K562 (cell line): Measurements from ENCODE around the gene RUFY2. TPM values are rescaled to one million over a fixed set of nuclear protein-coding genes. Genes with fewer than 3 reads are reported as not detected.

Experiments used
- CEBPG ChIP-seq, 3 experiments: fragments of 200-800 bp in 1 of 3; sonication (Bioruptor generic) in 1 of 3; sonication (generic) in 1 of 3; formaldehyde crosslinking in 1 of 3; IDR thresholded peaks in 2 of 3; conservative IDR thresholded peaks in 1 of 3; 2 replicates each; pipeline versions ENCODE4 v1.6.1 to v1.8.0; 2016 to 2022; ENCODE audit warnings: missing compliant biosample characterization in 2 of 3, missing genetic modification characterization in 2 of 3, mild to moderate bottlenecking in 1 of 3, missing genetic modification reagents in 1 of 3
- DPF2 ChIP-seq: fragments of 450-650 bp; IDR thresholded peaks from 2 replicates; pipeline ENCODE4 v1.6.1; 2016
- MTA3 ChIP-seq: fragments of 450-650 bp; formaldehyde crosslinking; IDR thresholded peaks from 2 replicates; pipeline ENCODE4 v1.6.1; 2017; ENCODE audit warnings: mild to moderate bottlenecking, borderline replicate concordance
- NR2C2 ChIP-seq, 2 experiments: fragments of 200-800 bp in 1 of 2; sonication (Bioruptor generic) in 1 of 2; sonication (generic) in 1 of 2; formaldehyde crosslinking in 1 of 2; IDR thresholded peaks; 2 replicates each; pipeline versions ENCODE4 v1.6.1 to v1.8.0; 2016 to 2022; ENCODE audit warnings: mild to moderate bottlenecking in 1 of 2, missing compliant biosample characterization in 1 of 2, missing genetic modification characterization in 1 of 2, missing genetic modification reagents in 1 of 2
- RBM15 ChIP-seq: fragments of 200-400 bp; formaldehyde crosslinking; IDR thresholded peaks from 2 replicates; pipeline ENCODE4 v1.6.1; 2018; ENCODE audit warnings: mild to moderate bottlenecking, low read length, moderate library complexity; ENCODE audit not compliant: insufficient read depth
- SIN3A ChIP-seq, 2 experiments: fragments of 150-350 bp in 1 of 2; IDR thresholded peaks; 2 replicates each; pipeline ENCODE4 v1.6.1; 2011 to 2016; ENCODE audit warnings: borderline replicate concordance in 2 of 2, low read depth in 2 of 2, low read length in 2 of 2, mild to moderate bottlenecking in 2 of 2, moderate library complexity in 2 of 2; ENCODE audit not compliant: control insufficient read depth in 1 of 2
- SMAD3 ChIP-seq: fragments of 450-650 bp; formaldehyde crosslinking; conservative IDR thresholded peaks from 2 replicates; pipeline ENCODE4 v1.4.0; 2020; ENCODE audit warnings: mild to moderate bottlenecking
- polyA plus RNA-seq, 8 experiments: library from polyadenylated mRNA; depleted of rRNA in 4 of 8; stranded (reverse) in 5 of 8; unstranded in 3 of 8; fragments of >200 nt; fragmentation: Nextera tagmentation in 2 of 8; fragmentation: Illumina TruSeq in 1 of 8; extraction: Ambion mirVana in 2 of 8; extraction: Trizol in 1 of 8; gene quantifications; 2 replicates each; pipeline versions ENCODE4 v1.2.1 to v1.2.3, GENCODE V29; 2011 to 2014; ENCODE audit warnings: inconsistent platforms in 1 of 8, missing spikeins in 1 of 8
- total RNA-seq, 7 experiments: library from RNA; depleted of rRNA in 6 of 7; stranded (reverse); fragments of >200 nt in 6 of 7; fragmentation: Illumina TruSeq in 2 of 7; extraction: Trizol in 2 of 7; gene quantifications; 2 replicates each; pipeline versions ENCODE4 v1.2.1 to v1.2.3, GENCODE V29; 2011 to 2021; ENCODE audit warnings: low replicate concordance in 1 of 7
- TF ChIP-seq, protein P1 (sequence below), 2 experiments: fragments of 450-650 bp in 1 of 2; sonication (generic) in 1 of 2; formaldehyde crosslinking in 1 of 2; IDR thresholded peaks; 2 replicates each; pipeline versions ENCODE4 v1.7.1 to v1.9.0; 2016 to 2022; ENCODE audit warnings: inconsistent platforms in 1 of 2, mild to moderate bottlenecking in 1 of 2, missing genetic modification reagents in 1 of 2
- TF ChIP-seq, protein P2 (sequence below): sonication (generic); formaldehyde crosslinking; IDR thresholded peaks from 2 replicates; pipeline ENCODE4 v1.8.0; 2022; ENCODE audit warnings: mild to moderate bottlenecking, missing genetic modification reagents
- TF ChIP-seq, protein P3 (sequence below), 2 experiments: fragments of 450-650 bp; IDR thresholded peaks; 2 replicates each; pipeline ENCODE4 v1.6.1; 2016
- TF ChIP-seq, protein P4 (sequence below): fragments of 450-650 bp; IDR thresholded peaks from 2 replicates; pipeline ENCODE4 v1.6.1; 2016; ENCODE audit warnings: borderline replicate concordance

Gene RUFY2
- total and polyA plus RNA-seq, 9 of the 15 experiments (the other 6 are each of a cell fraction or from before 2014, with no cell fraction given), result 3.7 to 20.1 (median 12.6) TPM

DNA sequence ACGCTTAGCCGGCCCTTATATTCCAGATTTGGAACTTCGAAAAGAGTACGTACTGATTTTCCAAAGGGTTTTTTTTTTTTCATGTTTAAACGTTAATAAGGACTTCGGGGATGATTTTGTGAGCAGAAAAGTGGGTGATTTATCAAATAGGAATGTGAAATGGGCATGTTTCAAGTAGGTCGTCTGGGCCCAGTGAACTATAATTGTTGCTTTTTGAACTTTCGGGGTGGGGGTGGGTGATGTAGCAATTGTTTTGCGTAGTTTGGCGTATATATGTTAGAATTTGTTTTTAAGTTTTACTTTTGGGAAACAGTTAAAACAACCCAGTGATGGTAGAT is 74.0 kb downstream of the RUFY2 start (continued):
- TF ChIP-seq, protein P1, sequence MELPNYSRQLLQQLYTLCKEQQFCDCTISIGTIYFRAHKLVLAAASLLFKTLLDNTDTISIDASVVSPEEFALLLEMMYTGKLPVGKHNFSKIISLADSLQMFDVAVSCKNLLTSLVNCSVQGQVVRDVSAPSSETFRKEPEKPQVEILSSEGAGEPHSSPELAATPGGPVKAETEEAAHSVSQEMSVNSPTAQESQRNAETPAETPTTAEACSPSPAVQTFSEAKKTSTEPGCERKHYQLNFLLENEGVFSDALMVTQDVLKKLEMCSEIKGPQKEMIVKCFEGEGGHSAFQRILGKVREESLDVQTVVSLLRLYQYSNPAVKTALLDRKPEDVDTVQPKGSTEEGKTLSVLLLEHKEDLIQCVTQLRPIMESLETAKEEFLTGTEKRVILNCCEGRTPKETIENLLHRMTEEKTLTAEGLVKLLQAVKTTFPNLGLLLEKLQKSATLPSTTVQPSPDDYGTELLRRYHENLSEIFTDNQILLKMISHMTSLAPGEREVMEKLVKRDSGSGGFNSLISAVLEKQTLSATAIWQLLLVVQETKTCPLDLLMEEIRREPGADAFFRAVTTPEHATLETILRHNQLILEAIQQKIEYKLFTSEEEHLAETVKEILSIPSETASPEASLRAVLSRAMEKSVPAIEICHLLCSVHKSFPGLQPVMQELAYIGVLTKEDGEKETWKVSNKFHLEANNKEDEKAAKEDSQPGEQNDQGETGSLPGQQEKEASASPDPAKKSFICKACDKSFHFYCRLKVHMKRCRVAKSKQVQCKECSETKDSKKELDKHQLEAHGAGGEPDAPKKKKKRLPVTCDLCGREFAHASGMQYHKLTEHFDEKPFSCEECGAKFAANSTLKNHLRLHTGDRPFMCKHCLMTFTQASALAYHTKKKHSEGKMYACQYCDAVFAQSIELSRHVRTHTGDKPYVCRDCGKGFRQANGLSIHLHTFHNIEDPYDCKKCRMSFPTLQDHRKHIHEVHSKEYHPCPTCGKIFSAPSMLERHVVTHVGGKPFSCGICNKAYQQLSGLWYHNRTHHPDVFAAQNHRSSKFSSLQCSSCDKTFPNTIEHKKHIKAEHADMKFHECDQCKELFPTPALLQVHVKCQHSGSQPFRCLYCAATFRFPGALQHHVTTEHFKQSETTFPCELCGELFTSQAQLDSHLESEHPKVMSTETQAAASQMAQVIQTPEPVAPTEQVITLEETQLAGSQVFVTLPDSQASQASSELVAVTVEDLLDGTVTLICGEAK (IDR thresholded peaks at IDR 0.05), result no peak
- TF ChIP-seq, protein P1 (CRISPR knock-in tag; IDR thresholded peaks at IDR 0.05), result no peak
- TF ChIP-seq SMAD3 (no peak), CEBPG (CRISPR knock-in tag; IDR thresholded peaks at IDR 0.05) (no peak), CEBPG (tag; conservative IDR thresholded peaks at IDR 0.05 in 1 of 2, IDR thresholded peaks at IDR 0.05 in 1 of 2) (0 out of 4 replicates have a peak, but pooled peaks of 1 of the 2 experiments have one; percentile 32), RBM15 (no peak), SIN3A (IDR thresholded peaks at IDR 0.05; ENCODE audit: borderline replicate concordance in 2 of 2, control insufficient read depth in 1 of 2, low read depth in 2 of 2, low read length in 2 of 2) (0 out of 4 replicates have a peak, but pooled peaks of 1 of the 2 experiments have one; percentile 4), DPF2 (peak; percentile 44; the same call in 1 of the 2 replicates), NR2C2 (CRISPR knock-in tag; IDR thresholded peaks at IDR 0.05) (no peak), NR2C2 (tag; IDR thresholded peaks at IDR 0.05) (peak; percentile 48; the same call in 1 of the 2 replicates), MTA3 (no peak)
- TF ChIP-seq, protein P2, sequence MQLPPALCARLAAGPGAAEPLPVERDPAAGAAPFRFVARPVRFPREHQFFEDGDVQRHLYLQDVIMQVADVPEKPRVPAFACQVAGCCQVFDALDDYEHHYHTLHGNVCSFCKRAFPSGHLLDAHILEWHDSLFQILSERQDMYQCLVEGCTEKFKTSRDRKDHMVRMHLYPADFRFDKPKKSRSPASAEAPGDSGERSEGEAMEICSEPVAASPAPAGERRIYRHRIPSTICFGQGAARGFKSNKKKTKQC (CRISPR knock-in tag), result no peak
- TF ChIP-seq, protein P3, sequence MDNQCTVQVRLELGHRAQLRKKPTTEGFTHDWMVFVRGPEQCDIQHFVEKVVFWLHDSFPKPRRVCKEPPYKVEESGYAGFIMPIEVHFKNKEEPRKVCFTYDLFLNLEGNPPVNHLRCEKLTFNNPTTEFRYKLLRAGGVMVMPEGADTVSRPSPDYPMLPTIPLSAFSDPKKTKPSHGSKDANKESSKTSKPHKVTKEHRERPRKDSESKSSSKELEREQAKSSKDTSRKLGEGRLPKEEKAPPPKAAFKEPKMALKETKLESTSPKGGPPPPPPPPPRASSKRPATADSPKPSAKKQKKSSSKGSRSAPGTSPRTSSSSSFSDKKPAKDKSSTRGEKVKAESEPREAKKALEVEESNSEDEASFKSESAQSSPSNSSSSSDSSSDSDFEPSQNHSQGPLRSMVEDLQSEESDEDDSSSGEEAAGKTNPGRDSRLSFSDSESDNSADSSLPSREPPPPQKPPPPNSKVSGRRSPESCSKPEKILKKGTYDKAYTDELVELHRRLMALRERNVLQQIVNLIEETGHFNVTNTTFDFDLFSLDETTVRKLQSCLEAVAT (IDR thresholded peaks at IDR 0.05), result no peak
- TF ChIP-seq, protein P4, sequence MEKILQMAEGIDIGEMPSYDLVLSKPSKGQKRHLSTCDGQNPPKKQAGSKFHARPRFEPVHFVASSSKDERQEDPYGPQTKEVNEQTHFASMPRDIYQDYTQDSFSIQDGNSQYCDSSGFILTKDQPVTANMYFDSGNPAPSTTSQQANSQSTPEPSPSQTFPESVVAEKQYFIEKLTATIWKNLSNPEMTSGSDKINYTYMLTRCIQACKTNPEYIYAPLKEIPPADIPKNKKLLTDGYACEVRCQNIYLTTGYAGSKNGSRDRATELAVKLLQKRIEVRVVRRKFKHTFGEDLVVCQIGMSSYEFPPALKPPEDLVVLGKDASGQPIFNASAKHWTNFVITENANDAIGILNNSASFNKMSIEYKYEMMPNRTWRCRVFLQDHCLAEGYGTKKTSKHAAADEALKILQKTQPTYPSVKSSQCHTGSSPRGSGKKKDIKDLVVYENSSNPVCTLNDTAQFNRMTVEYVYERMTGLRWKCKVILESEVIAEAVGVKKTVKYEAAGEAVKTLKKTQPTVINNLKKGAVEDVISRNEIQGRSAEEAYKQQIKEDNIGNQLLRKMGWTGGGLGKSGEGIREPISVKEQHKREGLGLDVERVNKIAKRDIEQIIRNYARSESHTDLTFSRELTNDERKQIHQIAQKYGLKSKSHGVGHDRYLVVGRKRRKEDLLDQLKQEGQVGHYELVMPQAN, result 0 out of 2 replicates have a peak, but pooled peaks have one; percentile 1
